ENCODE measurements around the gene NPAS3. TPM values are rescaled to one million over a fixed set of nuclear protein-coding genes. Genes with fewer than 3 reads are reported as not detected.

NPAS3 gene
- total and polyA plus RNA-seq, 2 donors (not counting 3 experiments of a cell fraction or from before 2014, with no cell fraction given), result 0.10 to 0.13 TPM

GRCh38 chr14:33563901-33564197 lies 625.2 kb downstream of the NPAS3 start:
- no peaks in the 10 kb centered on the region for H3K9me3 ChIP-seq (replicated peaks; ENCODE audit: control insufficient read depth, insufficient read depth, low read length)
- H3K27ac ChIP-seq (ENCODE audit: insufficient read depth, low read depth, low read length), result peak overlapping the region; percentile 100
- H3K36me3 ChIP-seq (ENCODE audit: control insufficient read depth in 2 of 2, extremely low read depth in 1 of 2, insufficient read depth in 2 of 2, low read length in 2 of 2), result no peaks in the 10 kb centered on the region
- DNase-seq (ENCODE audit: low read depth, low spot score) (no peak), FAIRE-seq (no peak)
- intact Hi-C loops (cut with micrococcal nuclease) (loop anchor here (1.0 to 10.0 kb wide), 7 partner anchors 24 to 629 kb away; partner anchors contain the start of gene NPAS3), dilution Hi-C loops (cut with MboI; ENCODE audit: extremely low pct_ligation_motif_present, low sequenced_read_pairs) (no loop called here)
- peaks cover 57% of the 10 kb centered on the region for H3K4me1 ChIP-seq (ENCODE audit: control insufficient read depth, extremely low read depth, insufficient read depth, low read length)
- TF ChIP-seq MYC (IDR thresholded peaks at IDR 0.05; ENCODE audit: low read depth, low read length) (no peak), POLR2AphosphoS5 (IDR thresholded peaks at IDR 0.05; ENCODE audit: insufficient read depth, low read depth, low read length) (no peak), FOS (IDR thresholded peaks at IDR 0.05; ENCODE audit: borderline replicate concordance, insufficient read depth, low read length) (no peak), GATA2 (IDR thresholded peaks at IDR 0.05; ENCODE audit: insufficient read depth, insufficient read length, low read depth, low read length) (no peak), POLR2A (IDR thresholded peaks at IDR 0.05; ENCODE audit: low read depth, low read length) (no peak), EZH2 (IDR thresholded peaks at IDR 0.05; ENCODE audit: borderline replicate concordance, low read depth, low read length, severe bottlenecking) (no peak), JUN (IDR thresholded peaks at IDR 0.05; ENCODE audit: borderline replicate concordance, insufficient read depth, insufficient read length, low read depth) (no peak)
- TF ChIP-seq, protein P1, sequence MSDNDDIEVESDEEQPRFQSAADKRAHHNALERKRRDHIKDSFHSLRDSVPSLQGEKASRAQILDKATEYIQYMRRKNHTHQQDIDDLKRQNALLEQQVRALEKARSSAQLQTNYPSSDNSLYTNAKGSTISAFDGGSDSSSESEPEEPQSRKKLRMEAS (IDR thresholded peaks at IDR 0.05; ENCODE audit: insufficient read depth, insufficient read length), result no peak
- TF ChIP-seq, protein P2, sequence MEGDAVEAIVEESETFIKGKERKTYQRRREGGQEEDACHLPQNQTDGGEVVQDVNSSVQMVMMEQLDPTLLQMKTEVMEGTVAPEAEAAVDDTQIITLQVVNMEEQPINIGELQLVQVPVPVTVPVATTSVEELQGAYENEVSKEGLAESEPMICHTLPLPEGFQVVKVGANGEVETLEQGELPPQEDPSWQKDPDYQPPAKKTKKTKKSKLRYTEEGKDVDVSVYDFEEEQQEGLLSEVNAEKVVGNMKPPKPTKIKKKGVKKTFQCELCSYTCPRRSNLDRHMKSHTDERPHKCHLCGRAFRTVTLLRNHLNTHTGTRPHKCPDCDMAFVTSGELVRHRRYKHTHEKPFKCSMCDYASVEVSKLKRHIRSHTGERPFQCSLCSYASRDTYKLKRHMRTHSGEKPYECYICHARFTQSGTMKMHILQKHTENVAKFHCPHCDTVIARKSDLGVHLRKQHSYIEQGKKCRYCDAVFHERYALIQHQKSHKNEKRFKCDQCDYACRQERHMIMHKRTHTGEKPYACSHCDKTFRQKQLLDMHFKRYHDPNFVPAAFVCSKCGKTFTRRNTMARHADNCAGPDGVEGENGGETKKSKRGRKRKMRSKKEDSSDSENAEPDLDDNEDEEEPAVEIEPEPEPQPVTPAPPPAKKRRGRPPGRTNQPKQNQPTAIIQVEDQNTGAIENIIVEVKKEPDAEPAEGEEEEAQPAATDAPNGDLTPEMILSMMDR (IDR thresholded peaks at IDR 0.05; ENCODE audit: extremely low read depth in 1 of 2, insufficient read depth in 1 of 2, low read depth in 1 of 2, low read length in 2 of 2), result no peak
- no peaks in the 10 kb centered on the region for H3K9me1 ChIP-seq (replicated peaks; ENCODE audit: control insufficient read depth, extremely low read depth, insufficient read depth, low read length)
- CTCF ChIA-PET, result interaction anchor here (1.4 to 3.8 kb wide), 7 partner anchors 13 to 229 kb away, joined by 3 to 23 read pairs (median 7); no protein-coding TSS in a partner anchor
- no peaks in the 10 kb centered on the region for H3K27me3 ChIP-seq (ENCODE audit: control insufficient read depth in 2 of 2, insufficient read depth in 2 of 2, low read length in 2 of 2)
- POLR2A ChIA-PET, result no interaction called here
- no peaks in the 10 kb centered on the region for H4K20me1 ChIP-seq (replicated peaks; ENCODE audit: control insufficient read depth, extremely low read depth, insufficient read depth, low read length)
- no peaks in the 10 kb centered on the region for H3K79me2 ChIP-seq (ENCODE audit: control insufficient read depth, insufficient read depth, low read length)
- peak overlapping the region; percentile 76 for H3K9ac ChIP-seq (replicated peaks; ENCODE audit: extremely low read depth, insufficient read depth, low read length)
- BruUV-seq (replicated peaks), result no TSS peak
- H2AFZ ChIP-seq (ENCODE audit: low read depth, low read length), result no peak overlapping the region
- H3K4me3 ChIP-seq (replicated peaks in 1 of 3; ENCODE audit: insufficient read depth in 1 of 3, low read depth in 1 of 3, low read length in 3 of 3), result no peak overlapping the region
- H3K4me2 ChIP-seq (ENCODE audit: insufficient read depth, low read length), result peak overlapping the region; percentile 55

All from endothelial cell of umbilical vein (primary cell).